Nephron (organoid): ENCODE data around the gene OTOR.

ENCODE experiments used
- H3K27ac Mint-ChIP-seq, 3 experiments: 2 replicates each; pipeline ENCODE4 v1.8.0; 2020; ENCODE audit warnings: mixed read lengths in 3 of 3, mild to moderate bottlenecking in 2 of 3, moderate library complexity in 1 of 3
- H3K27me3 Mint-ChIP-seq: 2 replicates; pipeline ENCODE4 v1.8.0; 2021; ENCODE audit warnings: low read depth, mild to moderate bottlenecking, moderate library complexity, mixed read lengths
- H3K36me3 Mint-ChIP-seq: 2 replicates; pipeline ENCODE4 v1.8.0; 2020; ENCODE audit warnings: low read depth, mixed read lengths
- H3K4me1 Mint-ChIP-seq: 2 replicates; pipeline ENCODE4 v1.8.0; 2020; ENCODE audit warnings: mixed read lengths
- H3K4me3 Mint-ChIP-seq, 3 experiments: 2 replicates each; pipeline ENCODE4 v1.8.0; 2020; ENCODE audit warnings: mild to moderate bottlenecking in 3 of 3, mixed read lengths in 3 of 3, moderate library complexity in 2 of 3
- H3K9me3 Mint-ChIP-seq: 2 replicates; pipeline ENCODE4 v1.8.0; 2020; ENCODE audit warnings: mixed read lengths
- TF ChIP-seq, protein P1 (sequence below), 3 experiments: fragments of 200-600 bp; sonication (generic); IDR thresholded peaks; one replicate each; pipeline ENCODE4 v1.5.0; 2021; ENCODE audit warnings: antibody characterized with exemption in 3 of 3; ENCODE audit not compliant: unreplicated experiment in 3 of 3

OTOR gene

DNA sequence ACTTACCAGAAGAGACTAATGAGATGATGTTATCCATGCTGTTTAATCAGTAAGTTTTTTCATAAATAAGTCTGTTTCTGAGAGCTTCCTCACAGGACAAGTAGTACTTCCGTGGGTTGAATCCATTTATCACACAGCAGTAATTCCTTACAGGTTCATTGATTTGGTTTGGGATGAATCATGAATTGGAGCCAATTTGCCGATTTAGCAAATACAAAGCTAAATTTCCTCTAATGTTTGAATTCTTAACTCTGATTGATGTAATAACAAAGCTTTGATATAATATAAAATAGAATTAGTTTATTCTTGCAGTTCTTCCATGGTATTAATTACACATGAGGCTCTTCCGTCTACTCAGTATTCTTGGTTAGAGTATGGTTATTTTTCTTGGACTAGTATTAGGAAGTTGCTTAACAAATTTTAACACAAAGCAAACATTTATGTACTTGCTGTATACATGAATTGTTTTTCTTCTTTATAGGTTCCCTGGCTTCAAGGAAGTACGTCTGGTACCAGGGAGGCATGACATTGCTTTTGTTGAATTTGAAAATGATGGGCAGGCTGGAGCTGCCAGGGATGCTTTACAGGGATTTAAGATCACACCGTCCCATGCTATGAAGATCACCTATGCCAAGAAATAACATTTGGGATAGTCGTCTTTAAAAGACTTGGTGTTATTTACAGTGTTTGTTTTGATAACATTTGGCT, 7.6 kb upstream of the OTOR start:
- Mint-ChIP-seq H3K36me3 (peaks cover 61% of the 10 kb centered on the region), H3K27me3 (no peaks in the 10 kb centered on the region), H3K4me3 (no peak overlapping the region), H3K27ac (no peak overlapping the region), H3K9me3 (no peaks in the 10 kb centered on the region), H3K4me1 (no peaks in the 10 kb centered on the region)
- TF ChIP-seq, protein P1, sequence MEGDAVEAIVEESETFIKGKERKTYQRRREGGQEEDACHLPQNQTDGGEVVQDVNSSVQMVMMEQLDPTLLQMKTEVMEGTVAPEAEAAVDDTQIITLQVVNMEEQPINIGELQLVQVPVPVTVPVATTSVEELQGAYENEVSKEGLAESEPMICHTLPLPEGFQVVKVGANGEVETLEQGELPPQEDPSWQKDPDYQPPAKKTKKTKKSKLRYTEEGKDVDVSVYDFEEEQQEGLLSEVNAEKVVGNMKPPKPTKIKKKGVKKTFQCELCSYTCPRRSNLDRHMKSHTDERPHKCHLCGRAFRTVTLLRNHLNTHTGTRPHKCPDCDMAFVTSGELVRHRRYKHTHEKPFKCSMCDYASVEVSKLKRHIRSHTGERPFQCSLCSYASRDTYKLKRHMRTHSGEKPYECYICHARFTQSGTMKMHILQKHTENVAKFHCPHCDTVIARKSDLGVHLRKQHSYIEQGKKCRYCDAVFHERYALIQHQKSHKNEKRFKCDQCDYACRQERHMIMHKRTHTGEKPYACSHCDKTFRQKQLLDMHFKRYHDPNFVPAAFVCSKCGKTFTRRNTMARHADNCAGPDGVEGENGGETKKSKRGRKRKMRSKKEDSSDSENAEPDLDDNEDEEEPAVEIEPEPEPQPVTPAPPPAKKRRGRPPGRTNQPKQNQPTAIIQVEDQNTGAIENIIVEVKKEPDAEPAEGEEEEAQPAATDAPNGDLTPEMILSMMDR (IDR thresholded peaks at IDR 0.05; ENCODE audit: unreplicated experiment in 3 of 3) = no peak

DNA sequence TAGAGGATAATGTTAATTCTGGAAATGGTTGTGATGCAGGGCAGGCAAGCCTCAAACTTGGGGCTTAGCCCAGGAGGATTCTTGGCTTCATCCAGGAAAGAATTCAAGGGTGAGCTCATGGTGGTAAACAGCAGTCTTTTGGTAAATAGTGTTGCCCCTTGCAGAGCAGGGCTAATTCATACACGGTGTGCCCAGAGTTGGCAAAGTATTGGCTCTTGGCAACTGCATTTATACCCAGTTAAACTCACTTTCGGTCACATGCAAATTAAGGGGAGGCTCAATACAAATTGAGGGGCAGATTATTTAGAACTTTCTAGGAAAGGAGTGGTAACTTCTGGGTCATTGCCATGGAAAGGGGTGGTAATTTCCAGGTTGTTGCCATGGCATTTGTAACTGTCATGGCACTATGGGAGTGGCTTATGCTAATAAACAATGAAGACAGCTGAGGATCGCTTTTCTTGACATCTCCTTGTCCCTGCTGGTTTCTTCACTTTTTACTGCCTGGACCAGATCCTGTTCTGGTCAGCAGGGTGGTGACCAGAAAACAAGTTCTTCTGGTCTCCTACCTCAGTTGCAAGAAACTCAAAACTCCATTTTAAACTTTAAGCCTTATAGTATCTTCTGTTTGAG, 3.9 kb upstream of the OTOR start:
- Mint-ChIP-seq H3K4me3 (no peak overlapping the region), H3K27ac (no peak overlapping the region), H3K27me3 (no peaks in the 10 kb centered on the region), H3K4me1 (peaks cover 11% of the 10 kb centered on the region), H3K36me3 (peaks cover 39% of the 10 kb centered on the region), H3K9me3 (no peaks in the 10 kb centered on the region)
- TF ChIP-seq, protein P1 (IDR thresholded peaks at IDR 0.05; ENCODE audit: unreplicated experiment in 3 of 3) = no peak

DNA sequence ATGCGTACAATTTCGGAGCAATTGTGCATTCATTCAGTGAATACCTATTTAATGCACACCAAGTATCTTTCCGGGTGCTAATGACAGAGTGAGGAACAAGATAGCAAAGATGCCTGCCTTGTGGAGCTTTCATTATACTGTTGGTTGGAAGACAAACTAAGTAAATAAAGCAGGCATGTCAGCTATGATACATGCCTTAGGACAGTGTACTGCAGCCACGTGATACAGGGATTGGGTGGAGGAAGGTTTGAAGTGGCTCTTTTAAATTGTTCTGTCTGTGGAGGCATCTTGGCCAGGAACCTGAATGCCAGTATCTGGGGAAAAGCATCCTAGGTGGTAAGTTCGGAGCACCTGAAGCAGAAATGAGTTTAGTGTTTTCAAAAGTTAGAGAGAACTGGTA, 3.0 kb upstream of the OTOR start:
- H3K9me3 Mint-ChIP-seq = no peaks in the 10 kb centered on the region
- TF ChIP-seq, protein P1 (IDR thresholded peaks at IDR 0.05; ENCODE audit: unreplicated experiment in 3 of 3) = no peak
- no peaks in the 10 kb centered on the region for H3K27me3 Mint-ChIP-seq
- H3K27ac Mint-ChIP-seq = no peak overlapping the region
- no peak overlapping the region for H3K4me3 Mint-ChIP-seq
- peaks cover 11% of the 10 kb centered on the region for H3K4me1 Mint-ChIP-seq
- H3K36me3 Mint-ChIP-seq = peaks cover 29% of the 10 kb centered on the region

DNA sequence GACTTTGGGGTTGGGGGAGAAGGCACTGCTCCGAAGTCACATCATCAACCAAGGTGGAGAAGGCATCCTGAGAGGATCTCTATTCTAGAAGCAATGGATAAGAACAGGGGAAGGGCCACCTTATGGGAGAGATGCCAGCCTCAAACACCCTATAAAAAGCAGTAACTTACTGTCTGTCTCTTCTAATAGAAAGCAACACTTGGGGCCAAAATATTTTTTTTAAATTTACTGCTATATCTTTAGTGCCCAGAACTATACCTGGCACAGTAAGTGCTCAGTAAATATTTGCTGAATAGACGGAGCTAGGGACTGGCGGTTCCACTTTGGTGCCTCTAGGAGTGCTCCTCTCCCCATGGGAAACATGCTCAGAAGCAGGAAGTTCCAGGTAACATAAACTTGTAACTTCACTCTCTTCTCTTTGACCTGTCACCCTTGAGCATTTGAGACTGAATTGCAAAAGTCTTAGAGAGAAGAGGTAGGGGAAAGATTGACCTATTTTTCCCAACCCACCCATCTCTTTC, 807 bp upstream of the OTOR start:
- Mint-ChIP-seq H3K4me3 (no peak overlapping the region), H3K4me1 (peaks cover 14% of the 10 kb centered on the region), H3K9me3 (no peaks in the 10 kb centered on the region), H3K27ac (no peak overlapping the region), H3K36me3 (peaks cover 10% of the 10 kb centered on the region), H3K27me3 (no peaks in the 10 kb centered on the region)
- TF ChIP-seq, protein P1 (IDR thresholded peaks at IDR 0.05; ENCODE audit: unreplicated experiment in 3 of 3) = no peak

DNA sequence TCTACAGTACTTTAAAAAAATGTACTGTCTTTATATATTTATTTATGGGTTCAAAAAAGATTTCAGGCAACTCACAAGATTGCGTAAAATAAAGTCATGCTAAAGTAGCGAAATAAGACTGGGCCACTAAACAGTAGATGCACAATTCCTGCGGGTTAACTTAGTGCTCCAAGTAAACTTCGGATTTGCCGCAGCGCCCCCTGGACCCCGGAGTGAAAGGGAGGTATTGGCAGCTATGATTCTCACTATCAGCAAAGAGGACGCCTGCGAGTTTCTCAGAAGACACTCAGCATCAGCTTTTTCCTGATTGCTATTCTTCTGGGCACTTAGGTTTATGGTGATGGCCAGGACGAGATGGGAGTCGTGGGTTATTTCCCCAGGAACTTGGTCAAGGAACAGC, 1.4 kb downstream of the OTOR start:
- peaks cover 14% of the 10 kb centered on the region for H3K4me1 Mint-ChIP-seq
- H3K27me3 Mint-ChIP-seq = no peaks in the 10 kb centered on the region
- TF ChIP-seq, protein P1 (IDR thresholded peaks at IDR 0.05; ENCODE audit: unreplicated experiment in 3 of 3) = no peak
- H3K27ac Mint-ChIP-seq = no peak overlapping the region
- H3K4me3 Mint-ChIP-seq = no peak overlapping the region
- peaks cover 4% of the 10 kb centered on the region for H3K9me3 Mint-ChIP-seq
- no peaks in the 10 kb centered on the region for H3K36me3 Mint-ChIP-seq
